Calu3 (cell line): ENCODE data around the gene NR2F6. TPM values are rescaled to one million over a fixed set of nuclear protein-coding genes. Genes with fewer than 3 reads are reported as not detected.
A peak's percentile ranks its signal among the peaks of the same experiment; 100 is the strongest.

ENCODE experiments used
- BruUV-seq: library from RNA; stranded (reverse); fragments of 400-500 nt; replicated peaks from 2 replicates; lab custom pipeline; 2021; lab: Mats Ljungman, UMichigan
- CTCF ChIA-PET: fragments of 300-600 bp; sonication (Branson Sonifier 250); formaldehyde crosslinking; loops from one replicate; lab custom pipeline; 2022; ENCODE audit warnings: antibody characterized with exemption; lab: Charles Lee
- DNase-seq: peaks from one replicate; pipeline ENCODE4 v3.0.0; 2022
- H3K27ac Mint-ChIP-seq: one replicate; pipeline ENCODE4 v1.8.0; 2022; ENCODE audit warnings: mixed read lengths; ENCODE audit not compliant: unreplicated experiment
- H3K27me3 Mint-ChIP-seq: one replicate; pipeline ENCODE4 v1.8.0; 2022; ENCODE audit warnings: mixed read lengths; ENCODE audit not compliant: unreplicated experiment
- H3K36me3 Mint-ChIP-seq: one replicate; pipeline ENCODE4 v1.8.0; 2022; ENCODE audit warnings: mild to moderate bottlenecking, moderate library complexity, mixed read lengths; ENCODE audit not compliant: insufficient read depth, unreplicated experiment
- H3K4me1 Mint-ChIP-seq: one replicate; pipeline ENCODE4 v1.8.0; 2022; ENCODE audit warnings: mild to moderate bottlenecking, low read depth, mixed read lengths; ENCODE audit not compliant: unreplicated experiment
- H3K4me3 Mint-ChIP-seq: one replicate; pipeline ENCODE4 v1.8.0; 2022; ENCODE audit warnings: mild to moderate bottlenecking, low read depth, moderate library complexity, mixed read lengths; ENCODE audit not compliant: unreplicated experiment
- H3K9me3 Mint-ChIP-seq: one replicate; pipeline ENCODE4 v1.8.0; 2022; ENCODE audit warnings: low read depth, mixed read lengths; ENCODE audit not compliant: unreplicated experiment
- intact Hi-C: fragments of 100-400 bp; cut with micrococcal nuclease; formaldehyde crosslinking; loops from one replicate; pipeline ENCODE4 v1.10.0; 2022; ENCODE audit not compliant: unreplicated experiment
- total RNA-seq: library from RNA; stranded (reverse); gene quantifications from 2 replicates; pipeline ENCODE4 v1.2.3, GENCODE V29; 2022
- TF ChIP-seq, protein P1 (sequence below): fragments of 200-600 bp; IDR thresholded peaks from one replicate; pipeline ENCODE4 v1.8.0; 2022; ENCODE audit warnings: antibody characterized with exemption; ENCODE audit not compliant: unreplicated experiment

NR2F6 gene
- total RNA-seq, 1 experiment from 2014 or later, result 34.6 TPM

DNA sequence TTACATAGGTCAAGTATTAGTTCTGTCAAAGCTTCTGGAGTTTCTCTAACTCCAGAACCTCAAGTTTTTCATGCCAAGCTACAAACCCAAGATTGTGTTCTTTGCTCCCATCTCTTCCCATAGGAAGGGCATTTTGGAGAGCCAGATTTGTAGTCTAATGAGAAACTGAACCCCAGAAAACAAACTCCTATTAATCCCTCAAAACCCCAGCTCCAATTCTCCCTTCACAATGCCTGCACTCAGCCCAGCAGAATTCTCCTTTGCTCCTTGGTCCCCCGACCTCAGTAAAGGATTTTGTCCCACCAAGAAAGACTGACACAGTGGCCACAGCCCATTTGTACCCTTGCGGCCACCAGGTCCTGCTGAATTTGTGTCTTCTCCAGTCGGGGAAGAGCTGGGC, 10.4 kb upstream of the NR2F6 start:
- TF ChIP-seq, protein P1, sequence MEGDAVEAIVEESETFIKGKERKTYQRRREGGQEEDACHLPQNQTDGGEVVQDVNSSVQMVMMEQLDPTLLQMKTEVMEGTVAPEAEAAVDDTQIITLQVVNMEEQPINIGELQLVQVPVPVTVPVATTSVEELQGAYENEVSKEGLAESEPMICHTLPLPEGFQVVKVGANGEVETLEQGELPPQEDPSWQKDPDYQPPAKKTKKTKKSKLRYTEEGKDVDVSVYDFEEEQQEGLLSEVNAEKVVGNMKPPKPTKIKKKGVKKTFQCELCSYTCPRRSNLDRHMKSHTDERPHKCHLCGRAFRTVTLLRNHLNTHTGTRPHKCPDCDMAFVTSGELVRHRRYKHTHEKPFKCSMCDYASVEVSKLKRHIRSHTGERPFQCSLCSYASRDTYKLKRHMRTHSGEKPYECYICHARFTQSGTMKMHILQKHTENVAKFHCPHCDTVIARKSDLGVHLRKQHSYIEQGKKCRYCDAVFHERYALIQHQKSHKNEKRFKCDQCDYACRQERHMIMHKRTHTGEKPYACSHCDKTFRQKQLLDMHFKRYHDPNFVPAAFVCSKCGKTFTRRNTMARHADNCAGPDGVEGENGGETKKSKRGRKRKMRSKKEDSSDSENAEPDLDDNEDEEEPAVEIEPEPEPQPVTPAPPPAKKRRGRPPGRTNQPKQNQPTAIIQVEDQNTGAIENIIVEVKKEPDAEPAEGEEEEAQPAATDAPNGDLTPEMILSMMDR, result no peak
- peaks cover 16% of the 10 kb centered on the region for H3K4me1 Mint-ChIP-seq
- no peaks in the 10 kb centered on the region for H3K9me3 Mint-ChIP-seq
- no peaks in the 10 kb centered on the region for H3K36me3 Mint-ChIP-seq
- H3K27me3 Mint-ChIP-seq, result no peaks in the 10 kb centered on the region
- H3K27ac Mint-ChIP-seq, result no peak overlapping the region
- no TSS peak for BruUV-seq
- no peak for DNase-seq
- intact Hi-C loops, result no loop called here
- no peak overlapping the region for H3K4me3 Mint-ChIP-seq
- CTCF ChIA-PET, result interaction anchor here (0.6 kb wide), 1 partner anchor 52 kb away, joined by 4 read pairs; no protein-coding TSS in a partner anchor

- TF ChIP-seq, protein P1, result no peak
- peak overlapping the region; percentile 42 for H3K27ac Mint-ChIP-seq
- CTCF ChIA-PET, result interaction anchor here (0.7 kb wide), 1 partner anchor 1010 kb away, joined by 4 read pairs; no protein-coding TSS in a partner anchor
- intact Hi-C loops, result no loop called here
- H3K4me3 Mint-ChIP-seq, result no peak overlapping the region
- H3K4me1 Mint-ChIP-seq, result peaks cover 8% of the 10 kb centered on the region
- no peaks in the 10 kb centered on the region for H3K9me3 Mint-ChIP-seq
- H3K36me3 Mint-ChIP-seq, result no peaks in the 10 kb centered on the region
- no peaks in the 10 kb centered on the region for H3K27me3 Mint-ChIP-seq
- DNase-seq, result peak; percentile 40
- no TSS peak for BruUV-seq
Observed at GRCh38 chr19:17255150-17255621, 9.5 kb upstream of the NR2F6 start.

DNA sequence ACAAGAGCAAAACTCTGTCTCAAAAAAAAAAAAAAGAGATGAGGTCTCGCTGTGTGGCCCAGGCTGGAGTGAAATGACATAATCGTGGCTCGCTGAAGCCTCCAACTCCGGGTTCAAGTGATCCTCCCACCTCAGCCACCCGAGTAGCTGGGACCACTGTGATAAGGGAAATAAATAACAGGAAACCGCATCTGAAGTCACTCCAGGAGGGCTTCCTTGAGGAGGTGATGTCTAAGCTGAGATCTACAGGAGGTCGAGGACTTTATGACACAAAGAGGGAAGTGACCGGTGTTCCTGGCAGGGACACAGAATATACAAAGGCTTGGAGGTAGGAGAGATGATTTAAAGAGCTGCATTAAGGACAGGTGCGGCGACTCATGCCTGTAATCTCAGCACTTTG, 8.9 kb upstream of the NR2F6 start:
- CTCF ChIA-PET, result interaction anchor here (0.7 kb wide), 1 partner anchor 1009 kb away, joined by 4 read pairs; no protein-coding TSS in a partner anchor
- Mint-ChIP-seq H3K36me3 (no peaks in the 10 kb centered on the region), H3K27me3 (no peaks in the 10 kb centered on the region), H3K4me3 (no peak overlapping the region), H3K4me1 (peaks cover 11% of the 10 kb centered on the region), H3K9me3 (no peaks in the 10 kb centered on the region), H3K27ac (no peak overlapping the region)
- BruUV-seq, result no TSS peak
- TF ChIP-seq, protein P1, result no peak
- DNase-seq, result no peak
- intact Hi-C loops, result no loop called here

GRCh38 chr19:17249887-17250548, 4.3 kb upstream of the NR2F6 start:
- TF ChIP-seq, protein P1, result no peak
- Mint-ChIP-seq H3K36me3 (peaks cover 14% of the 10 kb centered on the region), H3K9me3 (no peaks in the 10 kb centered on the region), H3K27me3 (no peaks in the 10 kb centered on the region), H3K27ac (no peak overlapping the region), H3K4me1 (peaks cover 41% of the 10 kb centered on the region), H3K4me3 (no peak overlapping the region)
- no TSS peak for BruUV-seq
- intact Hi-C loops, result no loop called here
- CTCF ChIA-PET, result no interaction called here
- no peak for DNase-seq
